ENCODE results near the gene CD99L2.

Gene CD99L2

GRCh38 chrX:150779385-150779784, 119.1 kb downstream of the CD99L2 start:
- no peak for DNase-seq

GRCh38 chrX:150777328-150777992, 121.0 kb downstream of the CD99L2 start:
- DNase-seq, result no peak

GRCh38 chrX:150775569-150776350, 122.7 kb downstream of the CD99L2 start:
- no peak for DNase-seq

- DNase-seq, result peak; percentile 92
These were observed 123.5 kb downstream of the CD99L2 start for GRCh38 chrX:150774798-150775568.

GRCh38 chrX:150773634-150774033, 124.8 kb downstream of the CD99L2 start:
- no peak for DNase-seq

- DNase-seq, result no peak
These were observed 125.4 kb downstream of the CD99L2 start for GRCh38 chrX:150773117-150773516.

- DNase-seq, result peak; percentile 25
These were observed 126.1 kb downstream of the CD99L2 start for GRCh38 chrX:150772150-150772970.

GRCh38 chrX:150771116-150771515, 127.4 kb downstream of the CD99L2 start:
- DNase-seq, result no peak

- DNase-seq, result no peak
These were observed 127.8 kb downstream of the CD99L2 start for GRCh38 chrX:150770623-150771022.

- no peak for DNase-seq
These were observed 129.1 kb downstream of the CD99L2 start for GRCh38 chrX:150769408-150769807.

GRCh38 chrX:150768580-150769190, 129.8 kb downstream of the CD99L2 start:
- DNase-seq, result no peak

- no peak for DNase-seq
These were observed 130.4 kb downstream of the CD99L2 start for GRCh38 chrX:150768132-150768485.

- DNase-seq, result no peak
These were observed 130.9 kb downstream of the CD99L2 start for GRCh38 chrX:150767475-150768131.

- no peak for DNase-seq
These were observed 131.4 kb downstream of the CD99L2 start for GRCh38 chrX:150767045-150767395.

GRCh38 chrX:150766351-150767044, 132.0 kb downstream of the CD99L2 start:
- DNase-seq, result no peak

GRCh38 chrX:150765782-150766350, 132.6 kb downstream of the CD99L2 start:
- no peak for DNase-seq

- no peak for DNase-seq
These were observed 133.2 kb downstream of the CD99L2 start for GRCh38 chrX:150765237-150765636.

- no peak for DNase-seq
These were observed 134.7 kb downstream of the CD99L2 start for GRCh38 chrX:150763810-150764209.

GRCh38 chrX:150763303-150763797, 135.1 kb downstream of the CD99L2 start:
- no peak for DNase-seq

GRCh38 chrX:150762258-150763165, 136.0 kb downstream of the CD99L2 start:
- DNase-seq, result peak; percentile 19
